Glutamatergic neuron (in vitro differentiated cells): Measurements from ENCODE around the gene FMN1. TPM values are rescaled to one million over a fixed set of nuclear protein-coding genes. Genes with fewer than 3 reads are reported as not detected.

Source experiments
- DNase-seq: peaks from one replicate; pipeline ENCODE4 v3.0.0; 2022
- H3K27ac Mint-ChIP-seq: one replicate; pipeline ENCODE4 v1.8.0; 2020; ENCODE audit warnings: mild to moderate bottlenecking, mixed read lengths, inconsistent platforms; ENCODE audit not compliant: unreplicated experiment
- H3K27me3 Mint-ChIP-seq: one replicate; pipeline ENCODE4 v1.8.0; 2020; ENCODE audit warnings: mild to moderate bottlenecking, moderate library complexity, mixed read lengths, inconsistent platforms; ENCODE audit not compliant: unreplicated experiment
- H3K36me3 Mint-ChIP-seq: one replicate; pipeline ENCODE4 v1.8.0; 2020; ENCODE audit warnings: mild to moderate bottlenecking, mixed read lengths, inconsistent platforms; ENCODE audit not compliant: unreplicated experiment
- H3K4me1 Mint-ChIP-seq: one replicate; pipeline ENCODE4 v1.8.0; 2020; ENCODE audit warnings: mild to moderate bottlenecking, low read depth, mixed read lengths, inconsistent platforms; ENCODE audit not compliant: unreplicated experiment
- H3K4me3 Mint-ChIP-seq: one replicate; pipeline ENCODE4 v1.8.0; 2020; ENCODE audit warnings: mild to moderate bottlenecking, mixed read lengths, inconsistent platforms; ENCODE audit not compliant: unreplicated experiment
- H3K9me3 Mint-ChIP-seq: one replicate; pipeline ENCODE4 v1.8.0; 2020; ENCODE audit warnings: mild to moderate bottlenecking, moderate library complexity, mixed read lengths, inconsistent platforms; ENCODE audit not compliant: unreplicated experiment
- CTCF ChIP-seq: fragments of 200-600 bp; sonication (generic); IDR thresholded peaks from one replicate; pipeline ENCODE4 v1.5.0; 2021; ENCODE audit not compliant: partially characterized antibody, unreplicated experiment
- total RNA-seq: library from RNA; stranded (reverse); fragmentation: NEBNext Ultra II Directional; extraction: Animal tissue kit (Norgen Biotek cat#: 25700); gene quantifications from one replicate; pipeline ENCODE4 v1.2.1, GENCODE V29; 2021; ENCODE audit not compliant: unreplicated experiment

The FMN1 gene
- total RNA-seq, 1 donor from 2014 or later = 1.1 TPM

GRCh38 chr15:32830241-32830640 is 364.3 kb downstream of the FMN1 start:
- no peak overlapping the region for H3K4me3 Mint-ChIP-seq
- no peak overlapping the region for H3K27ac Mint-ChIP-seq
- TF ChIP-seq CTCF = no peak
- no peaks in the 10 kb centered on the region for H3K27me3 Mint-ChIP-seq
- DNase-seq = no peak
- H3K4me1 Mint-ChIP-seq = peaks cover 5% of the 10 kb centered on the region
- no peaks in the 10 kb centered on the region for H3K9me3 Mint-ChIP-seq
- no peaks in the 10 kb centered on the region for H3K36me3 Mint-ChIP-seq

DNA sequence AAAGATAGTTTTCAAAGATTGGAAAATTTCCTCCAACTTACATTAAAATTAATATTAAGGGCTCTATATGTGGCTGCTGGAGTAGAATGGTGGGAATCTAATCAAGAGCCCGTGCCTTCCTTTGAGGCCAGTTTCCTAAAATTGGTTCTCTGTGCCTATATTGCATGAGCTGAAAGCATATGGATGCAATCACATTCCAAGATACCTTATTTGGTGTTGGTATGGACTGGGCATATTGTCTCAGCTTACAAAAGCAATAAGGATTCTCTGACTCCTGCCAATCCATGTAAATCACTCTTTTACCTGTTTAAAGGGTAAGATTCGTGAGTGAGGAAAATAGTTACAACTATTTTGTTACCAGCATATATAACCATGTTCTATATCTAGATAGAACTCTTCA is 365.1 kb downstream of the FMN1 start:
- DNase-seq = no peak
- Mint-ChIP-seq H3K9me3 (no peaks in the 10 kb centered on the region), H3K4me3 (no peak overlapping the region), H3K27me3 (no peaks in the 10 kb centered on the region), H3K27ac (no peak overlapping the region), H3K4me1 (peaks cover 5% of the 10 kb centered on the region), H3K36me3 (no peaks in the 10 kb centered on the region)
- no peak for TF ChIP-seq CTCF

- H3K27me3 Mint-ChIP-seq = no peaks in the 10 kb centered on the region
- no peak for TF ChIP-seq CTCF
Observed at GRCh38 chr15:32828507-32829186, 365.9 kb downstream of the FMN1 start.

GRCh38 chr15:32826685-32827084 is 367.8 kb downstream of the FMN1 start:
- no peak for DNase-seq
- H3K9me3 Mint-ChIP-seq = no peaks in the 10 kb centered on the region
- H3K4me1 Mint-ChIP-seq = peaks cover 5% of the 10 kb centered on the region
- H3K36me3 Mint-ChIP-seq = no peaks in the 10 kb centered on the region
- no peak overlapping the region for H3K4me3 Mint-ChIP-seq
- no peak for TF ChIP-seq CTCF
- H3K27me3 Mint-ChIP-seq = no peaks in the 10 kb centered on the region
- no peak overlapping the region for H3K27ac Mint-ChIP-seq

More at GRCh38 chr15:32828507-32829186, 365.9 kb downstream of the FMN1 start:
- H3K27ac Mint-ChIP-seq = no peak overlapping the region
- DNase-seq = no peak
- peaks cover 5% of the 10 kb centered on the region for H3K4me1 Mint-ChIP-seq
- no peaks in the 10 kb centered on the region for H3K36me3 Mint-ChIP-seq
- no peaks in the 10 kb centered on the region for H3K9me3 Mint-ChIP-seq
- H3K4me3 Mint-ChIP-seq = no peak overlapping the region

GRCh38 chr15:32825219-32825618 is 369.3 kb downstream of the FMN1 start:
- H3K27me3 Mint-ChIP-seq = no peaks in the 10 kb centered on the region
- H3K27ac Mint-ChIP-seq = no peak overlapping the region
- TF ChIP-seq CTCF = no peak
- H3K9me3 Mint-ChIP-seq = no peaks in the 10 kb centered on the region
- no peak for DNase-seq
- H3K4me1 Mint-ChIP-seq = peaks cover 4% of the 10 kb centered on the region
- no peaks in the 10 kb centered on the region for H3K36me3 Mint-ChIP-seq
- no peak overlapping the region for H3K4me3 Mint-ChIP-seq
